Breast epithelium (tissue), 4 donors: Measurements from ENCODE around the gene RBM12. TPM values are rescaled to one million over a fixed set of nuclear protein-coding genes. Genes with fewer than 3 reads are reported as not detected.

ENCODE experiments used
- DNase-seq, 2 donors: peaks; one replicate each; pipeline ENCODE4 v3.0.0-alpha.2; 2019; ENCODE audit warnings: low spot score in 2 of 2
- H3K27ac ChIP-seq, 2 donors: fragments of 200-600 bp; sonication (generic) in 1 of 2; one replicate each; pipeline ENCODE4 v1.5.1; 2016 to 2019; ENCODE audit warnings: mild to moderate bottlenecking in 1 of 2
- H3K27me3 ChIP-seq, 2 donors: fragments of 200-600 bp; sonication (generic) in 1 of 2; one replicate each; pipeline versions ENCODE4 v1.5.1 to v1.6.0; 2017 to 2019; ENCODE audit warnings: control low read depth in 1 of 2, mild to moderate bottlenecking in 1 of 2
- H3K36me3 ChIP-seq: fragments of 200-600 bp; one replicate; pipeline ENCODE4 v1.5.1; 2019
- H3K4me1 ChIP-seq, 2 donors: fragments of 200-600 bp; sonication (generic); one replicate each; pipeline ENCODE4 v1.5.1; 2016 to 2019; ENCODE audit warnings: control low read depth in 1 of 2
- H3K4me3 ChIP-seq, 3 donors: fragments of 200-600 bp; sonication (generic); 1 replicate in 2 of 3; 2 replicates in 1 of 3; pipeline ENCODE4 v1.5.1; 2016 to 2019; ENCODE audit warnings: mild to moderate bottlenecking in 3 of 3, moderate library complexity in 2 of 3
- H3K9me3 ChIP-seq, 2 donors: fragments of 200-600 bp; sonication (generic) in 1 of 2; one replicate each; pipeline ENCODE4 v1.5.1; 2016 to 2019; ENCODE audit warnings: control low read depth in 1 of 2
- POLR2A ChIP-seq: fragments of 450-650 bp; IDR thresholded peaks from one replicate; pipeline ENCODE4 v1.6.1; 2016; ENCODE audit warnings: antibody characterized with exemption, mild to moderate bottlenecking, moderate library complexity
- POLR2AphosphoS5 ChIP-seq, 3 donors: sonication (generic); formaldehyde crosslinking; IDR thresholded peaks; one replicate each; pipeline ENCODE4 v1.6.1; 2017; ENCODE audit warnings: antibody characterized with exemption in 3 of 3
- intact Hi-C: fragments of 100-400 bp; cut with DNase I; formaldehyde crosslinking; loops from one replicate; pipeline ENCODE4 v1.15.1; 2023; ENCODE audit warnings: low total_unique reads
- total RNA-seq, 3 donors: library from RNA; depleted of rRNA; stranded (reverse); fragments of >200 nt; gene quantifications; one replicate each; pipeline ENCODE4 v1.1.0, GENCODE V29; 2016
- TF ChIP-seq, protein P1 (sequence below), 3 donors: fragments of 450-650 bp; IDR thresholded peaks; one replicate each; pipeline ENCODE4 v1.5.1; 2016 to 2017; ENCODE audit warnings: antibody characterized with exemption in 3 of 3, mild to moderate bottlenecking in 3 of 3, moderate library complexity in 3 of 3

The RBM12 gene
- total RNA-seq, 3 donors from 2014 or later: 22.7 to 40.1 (median 34.4) TPM

DNA sequence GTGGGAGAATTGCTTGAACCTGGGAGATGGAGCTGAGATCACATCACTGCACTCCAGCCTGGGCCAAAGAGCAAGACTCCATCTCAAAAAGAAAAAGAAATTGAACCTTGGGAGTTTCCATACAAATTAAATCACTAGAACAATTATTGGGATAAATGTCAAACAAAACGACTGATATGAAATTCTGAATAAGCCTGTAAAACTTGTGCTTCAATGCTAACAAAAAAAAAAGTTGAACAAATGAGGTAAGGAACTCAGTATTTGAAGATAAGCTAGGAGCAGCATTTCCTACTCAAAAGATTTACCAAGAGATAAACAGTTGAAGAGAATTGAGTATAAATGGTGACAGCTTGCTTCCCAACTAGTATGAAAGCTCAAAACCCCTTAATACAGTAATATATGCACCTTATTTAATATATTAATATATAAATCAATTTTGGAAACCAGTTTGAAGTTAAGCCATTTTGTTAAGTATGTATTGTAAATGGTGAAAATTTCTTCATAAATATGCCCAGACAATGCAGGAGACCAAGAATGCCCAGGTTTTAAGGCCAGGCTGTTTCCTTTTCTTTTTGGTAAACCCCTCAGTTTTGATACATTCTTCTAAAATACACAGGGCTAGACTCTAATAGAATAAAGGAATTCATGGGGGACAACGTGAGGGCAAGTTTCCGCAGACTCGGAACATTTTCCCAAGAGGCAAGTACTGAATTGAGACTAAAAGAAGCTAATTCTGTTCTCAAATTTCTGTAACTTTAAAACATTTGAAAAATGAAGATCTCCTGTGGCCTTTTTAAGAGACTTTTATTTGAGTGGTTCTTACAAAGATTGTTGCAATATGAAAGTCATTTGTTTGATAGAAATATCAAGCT lies 38.4 kb upstream of the RBM12 start:
- no peak for DNase-seq
- Histone ChIP-seq H3K9me3 (no peaks in the 10 kb centered on the region), H3K27ac (no peak overlapping the region), H3K4me1 (peaks cover 3 to 5% of the 10 kb centered on the region in 2 donors), H3K27me3 (no peaks in the 10 kb centered on the region), H3K4me3 (no peak overlapping the region), H3K36me3 (peaks cover 5% of the 10 kb centered on the region)
- intact Hi-C loops: no loop called here
- TF ChIP-seq, protein P1, sequence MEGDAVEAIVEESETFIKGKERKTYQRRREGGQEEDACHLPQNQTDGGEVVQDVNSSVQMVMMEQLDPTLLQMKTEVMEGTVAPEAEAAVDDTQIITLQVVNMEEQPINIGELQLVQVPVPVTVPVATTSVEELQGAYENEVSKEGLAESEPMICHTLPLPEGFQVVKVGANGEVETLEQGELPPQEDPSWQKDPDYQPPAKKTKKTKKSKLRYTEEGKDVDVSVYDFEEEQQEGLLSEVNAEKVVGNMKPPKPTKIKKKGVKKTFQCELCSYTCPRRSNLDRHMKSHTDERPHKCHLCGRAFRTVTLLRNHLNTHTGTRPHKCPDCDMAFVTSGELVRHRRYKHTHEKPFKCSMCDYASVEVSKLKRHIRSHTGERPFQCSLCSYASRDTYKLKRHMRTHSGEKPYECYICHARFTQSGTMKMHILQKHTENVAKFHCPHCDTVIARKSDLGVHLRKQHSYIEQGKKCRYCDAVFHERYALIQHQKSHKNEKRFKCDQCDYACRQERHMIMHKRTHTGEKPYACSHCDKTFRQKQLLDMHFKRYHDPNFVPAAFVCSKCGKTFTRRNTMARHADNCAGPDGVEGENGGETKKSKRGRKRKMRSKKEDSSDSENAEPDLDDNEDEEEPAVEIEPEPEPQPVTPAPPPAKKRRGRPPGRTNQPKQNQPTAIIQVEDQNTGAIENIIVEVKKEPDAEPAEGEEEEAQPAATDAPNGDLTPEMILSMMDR (IDR thresholded peaks at IDR 0.05): no peak
- TF ChIP-seq POLR2AphosphoS5 (IDR thresholded peaks at IDR 0.05): no peak
- TF ChIP-seq POLR2A: no peak

DNA sequence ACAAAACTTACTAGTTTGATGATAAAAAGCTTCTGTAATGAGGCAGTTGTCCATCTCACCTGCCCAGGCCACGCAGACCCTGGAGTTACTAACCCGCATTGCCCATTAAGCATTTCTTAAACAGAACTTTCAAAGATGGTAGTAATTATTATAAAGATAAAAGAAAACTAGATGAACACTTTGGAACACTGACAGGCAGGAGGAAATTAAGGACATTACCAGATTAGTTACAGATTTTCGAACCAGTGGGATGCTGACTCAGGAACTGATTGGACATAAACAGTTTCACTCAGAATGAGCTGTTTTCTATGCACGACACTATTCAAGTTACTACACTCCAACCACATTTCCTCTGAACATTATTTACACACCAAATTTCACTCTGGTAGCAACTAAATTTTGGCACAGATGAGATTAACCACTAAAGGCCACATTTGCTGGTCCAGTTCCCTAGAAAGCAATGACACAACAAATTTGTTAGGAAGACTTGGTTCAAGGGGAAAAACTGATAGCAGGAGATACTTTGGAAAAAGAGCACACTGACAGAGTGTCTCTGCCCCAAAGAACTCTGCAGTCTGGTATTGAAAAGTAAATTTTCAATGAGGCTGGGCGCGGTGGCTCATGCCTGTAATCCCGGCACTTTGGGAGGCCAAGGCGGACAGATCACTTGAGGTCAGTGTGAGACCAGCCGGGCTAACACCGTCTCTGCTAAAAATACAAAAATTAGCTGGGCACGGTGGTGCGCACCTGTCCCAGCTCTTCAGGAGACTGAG lies 37.5 kb upstream of the RBM12 start:
- Histone ChIP-seq H3K27me3 (no peaks in the 10 kb centered on the region), H3K9me3 (no peaks in the 10 kb centered on the region), H3K27ac (peak overlapping the region in 1 of 2 donors; percentile 5), H3K4me1 (peaks cover 5 to 6% of the 10 kb centered on the region in 2 donors), H3K36me3 (peaks cover 5% of the 10 kb centered on the region), H3K4me3 (no peak overlapping the region)
- no peak for DNase-seq
- TF ChIP-seq POLR2A: no peak
- no peak for TF ChIP-seq POLR2AphosphoS5 (IDR thresholded peaks at IDR 0.05)
- TF ChIP-seq, protein P1 (IDR thresholded peaks at IDR 0.05): no peak
- intact Hi-C loops: no loop called here

DNA sequence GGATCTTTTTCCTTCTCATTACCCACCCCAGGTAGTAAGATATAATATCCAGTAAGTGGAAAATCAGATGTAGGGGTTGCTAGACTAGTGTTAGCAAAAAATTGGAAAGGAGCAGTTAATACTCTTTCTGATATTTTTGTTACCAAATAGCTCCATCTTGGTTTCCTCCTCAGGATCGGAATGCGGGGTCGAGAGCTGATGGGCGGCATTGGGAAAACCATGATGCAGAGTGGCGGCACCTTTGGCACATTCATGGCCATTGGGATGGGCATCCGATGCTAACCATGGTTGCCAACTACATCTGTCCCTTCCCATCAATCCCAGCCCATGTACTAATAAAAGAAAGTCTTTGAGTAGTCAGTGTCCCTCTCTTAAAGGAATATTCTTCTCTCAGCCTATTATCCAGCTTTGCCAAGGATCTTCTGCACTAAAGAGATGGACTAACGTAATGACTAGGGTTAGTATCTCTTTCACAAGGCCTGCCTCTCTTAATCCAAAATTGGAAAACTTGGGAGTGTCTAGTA lies 36.0 kb upstream of the RBM12 start:
- no peak for TF ChIP-seq POLR2A
- TF ChIP-seq, protein P1 (IDR thresholded peaks at IDR 0.05): no peak
- no peak for TF ChIP-seq POLR2AphosphoS5 (IDR thresholded peaks at IDR 0.05)
- DNase-seq: no peak
- H3K4me3 ChIP-seq: no peak overlapping the region
- H3K27ac ChIP-seq: peak overlapping the region; percentile 25 to 97
- H3K36me3 ChIP-seq: peaks cover 5% of the 10 kb centered on the region
- no peaks in the 10 kb centered on the region for H3K27me3 ChIP-seq
- no peaks in the 10 kb centered on the region for H3K9me3 ChIP-seq
- intact Hi-C loops: no loop called here
- peaks cover 5 to 6% of the 10 kb centered on the region in 2 donors for H3K4me1 ChIP-seq

DNA sequence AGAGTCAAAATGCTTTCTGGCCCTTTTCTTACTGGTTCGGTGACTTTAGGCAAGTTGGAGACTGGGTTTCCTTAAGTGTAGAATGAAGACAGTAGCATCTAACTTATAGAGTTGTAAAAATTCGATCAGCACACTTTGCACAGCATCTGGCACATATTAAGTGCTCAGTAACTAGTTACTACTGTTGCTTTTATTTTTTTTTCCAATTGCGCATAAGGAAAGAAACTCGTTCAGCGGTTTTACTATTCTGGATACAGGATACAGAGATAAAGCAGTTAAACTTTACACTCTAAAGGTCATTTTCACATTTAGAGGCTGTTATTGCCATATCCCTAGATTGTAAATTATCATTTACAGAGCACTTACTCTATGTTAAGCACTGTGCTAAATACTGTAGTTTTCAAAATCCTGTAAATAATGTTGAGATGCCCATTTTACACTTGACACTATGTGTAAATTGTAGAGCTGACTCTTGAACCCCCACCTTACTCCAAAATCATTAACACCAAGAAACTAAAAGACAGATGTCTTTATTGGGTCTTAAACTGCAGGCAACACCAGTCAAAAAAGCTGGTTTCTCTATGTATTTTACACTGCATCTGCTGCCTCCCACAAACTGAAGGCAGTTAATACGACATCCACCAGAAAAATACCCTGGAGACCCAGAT lies 35.4 kb upstream of the RBM12 start:
- TF ChIP-seq, protein P1 (IDR thresholded peaks at IDR 0.05): no peak
- TF ChIP-seq POLR2AphosphoS5 (IDR thresholded peaks at IDR 0.05) (no peak), POLR2A (no peak)
- Histone ChIP-seq H3K9me3 (no peaks in the 10 kb centered on the region), H3K27ac (peak overlapping the region; percentile 93 to 97), H3K4me1 (peaks cover 5 to 6% of the 10 kb centered on the region in 2 donors), H3K27me3 (no peaks in the 10 kb centered on the region), H3K36me3 (peaks cover 5% of the 10 kb centered on the region), H3K4me3 (peak overlapping the region; percentile 83 to 99 (median 96))
- intact Hi-C loops: no loop called here
- DNase-seq: no peak
